H9 (cell line): ENCODE measurements around the gene BCAT1. TPM values are rescaled to one million over a fixed set of nuclear protein-coding genes. Genes with fewer than 3 reads are reported as not detected.

Experiments used
- DNase-seq: peaks from one replicate; pipeline ENCODE4 v3.0.0-alpha.2; 2017
- H2AFZ ChIP-seq: one replicate; pipeline ENCODE4 v1.6.1; 2013; ENCODE audit warnings: mild to moderate bottlenecking, low read length, control low read depth, moderate library complexity
- H2AK5ac ChIP-seq: 2 replicates; pipeline ENCODE4 v1.6.1; 2013; ENCODE audit warnings: low read length, control low read depth, mixed read lengths; ENCODE audit not compliant: insufficient read length
- H2BK120ac ChIP-seq: one replicate; pipeline ENCODE4 v1.6.1; 2013; ENCODE audit warnings: low read depth, mild to moderate bottlenecking, low read length, control low read depth, inconsistent platforms; ENCODE audit not compliant: poor library complexity, severe bottlenecking
- H2BK12ac ChIP-seq: 2 replicates; pipeline ENCODE4 v1.6.1; 2013; ENCODE audit warnings: low read length, control low read depth, mixed read lengths, low read depth; ENCODE audit not compliant: insufficient read length
- H2BK15ac ChIP-seq: 2 replicates; pipeline ENCODE4 v1.6.1; 2013; ENCODE audit warnings: low read depth, low read length, control low read depth
- H2BK20ac ChIP-seq: one replicate; pipeline ENCODE4 v1.6.1; 2013; ENCODE audit warnings: low read depth, mild to moderate bottlenecking, low read length, control low read depth, inconsistent platforms; ENCODE audit not compliant: poor library complexity, severe bottlenecking
- H2BK5ac ChIP-seq: 2 replicates; pipeline ENCODE4 v1.6.1; 2013; ENCODE audit warnings: low read length, control low read depth, mixed read lengths; ENCODE audit not compliant: insufficient read length
- H3K14ac ChIP-seq: 2 replicates; pipeline ENCODE4 v1.6.1; 2013; ENCODE audit warnings: low read length, control low read depth; ENCODE audit not compliant: insufficient read depth
- H3K18ac ChIP-seq: 2 replicates; pipeline ENCODE4 v1.6.1; 2013; ENCODE audit warnings: low read depth, mild to moderate bottlenecking, mixed read lengths, low read length, control low read depth; ENCODE audit not compliant: insufficient read length
- H3K23ac ChIP-seq: 2 replicates; pipeline ENCODE4 v1.6.1; 2013; ENCODE audit warnings: low read length, control low read depth, mixed read lengths, low read depth; ENCODE audit not compliant: insufficient read length
- H3K23me2 ChIP-seq: 2 replicates; pipeline ENCODE4 v1.6.1; 2013; ENCODE audit warnings: low read depth, mild to moderate bottlenecking, mixed read lengths, low read length, control low read depth; ENCODE audit not compliant: insufficient read length, poor library complexity, severe bottlenecking
- H3K27ac ChIP-seq: 2 replicates; pipeline ENCODE4 v1.5.1; 2013; ENCODE audit warnings: low read length, control low read depth, mixed read lengths, low read depth; ENCODE audit not compliant: insufficient read length
- H3K27me3 ChIP-seq: 2 replicates; pipeline ENCODE4 v1.6.1; 2013; ENCODE audit warnings: low read length, control low read depth, inconsistent platforms; ENCODE audit not compliant: insufficient read depth
- H3K4ac ChIP-seq: 2 replicates; pipeline ENCODE4 v1.6.1; 2013; ENCODE audit warnings: low read depth, mild to moderate bottlenecking, control low read depth, inconsistent platforms, low read length, moderate library complexity
- H3K4me1 ChIP-seq: 2 replicates; pipeline ENCODE4 v1.6.1; 2013; ENCODE audit warnings: low read length, control low read depth, inconsistent platforms; ENCODE audit not compliant: insufficient read depth
- H3K4me2 ChIP-seq: 2 replicates; pipeline ENCODE4 v1.6.1; 2013; ENCODE audit warnings: low read length, control low read depth, mixed read lengths; ENCODE audit not compliant: insufficient read length, insufficient read depth
- H3K56ac ChIP-seq: 2 replicates; pipeline ENCODE4 v1.6.1; 2013; ENCODE audit warnings: low read depth, mild to moderate bottlenecking, mixed read lengths, low read length, control low read depth; ENCODE audit not compliant: insufficient read length
- H3K79me1 ChIP-seq: 2 replicates; pipeline ENCODE4 v1.6.1; 2013; ENCODE audit warnings: low read depth, mild to moderate bottlenecking, moderate library complexity, low read length, control low read depth, inconsistent platforms; ENCODE audit not compliant: insufficient read depth, poor library complexity, severe bottlenecking
- H3K79me2 ChIP-seq: 2 replicates; pipeline ENCODE4 v1.6.1; 2013; ENCODE audit warnings: low read length, control low read depth, inconsistent platforms; ENCODE audit not compliant: insufficient read depth
- H3K9ac ChIP-seq: 2 replicates; pipeline ENCODE4 v1.6.1; 2013; ENCODE audit warnings: low read length, control low read depth, mixed read lengths; ENCODE audit not compliant: insufficient read length; ENCODE audit errors: extremely low read depth
- H3K9me3 ChIP-seq: one replicate; pipeline ENCODE4 v1.6.1; 2013; ENCODE audit warnings: low read depth, low read length, inconsistent platforms; ENCODE audit not compliant: control insufficient read depth
- H3T11ph ChIP-seq: one replicate; pipeline ENCODE4 v1.6.1; 2013; ENCODE audit warnings: mild to moderate bottlenecking, low read length, control low read depth, inconsistent platforms
- H4K20me1 ChIP-seq: one replicate; pipeline ENCODE4 v1.6.1; 2013; ENCODE audit not compliant: control insufficient read depth, insufficient read length, insufficient read depth
- H4K5ac ChIP-seq: 2 replicates; pipeline ENCODE4 v1.6.1; 2013; ENCODE audit warnings: low read depth, mild to moderate bottlenecking, mixed read lengths, low read length, control low read depth; ENCODE audit not compliant: insufficient read length
- H4K8ac ChIP-seq: replicated peaks from 2 replicates; pipeline ENCODE4 v1.6.1; 2013; ENCODE audit warnings: low read length, control low read depth, mixed read lengths, low read depth; ENCODE audit not compliant: insufficient read length
- H4K91ac ChIP-seq: 2 replicates; pipeline ENCODE4 v1.6.1; 2013; ENCODE audit warnings: low read depth, mild to moderate bottlenecking, moderate library complexity, mixed read lengths, low read length, control low read depth; ENCODE audit not compliant: insufficient read length
- H3K27ac Mint-ChIP-seq, 3 experiments: 2 replicates in 2 of 3; 3 replicates in 1 of 3; pipeline ENCODE4 v1.8.0; 2020 to 2021; ENCODE audit warnings: mixed read lengths in 3 of 3, mild to moderate bottlenecking in 1 of 3, moderate library complexity in 1 of 3
- H3K27me3 Mint-ChIP-seq: 2 replicates; pipeline ENCODE4 v1.8.0; 2021; ENCODE audit warnings: low read depth, mild to moderate bottlenecking, moderate library complexity, mixed read lengths
- H3K36me3 Mint-ChIP-seq, 3 experiments: 2 replicates in 2 of 3; 3 replicates in 1 of 3; pipeline ENCODE4 v1.8.0; 2020 to 2021; ENCODE audit warnings: low read depth in 3 of 3, mixed read lengths in 3 of 3; ENCODE audit not compliant: insufficient read depth in 1 of 3
- H3K4me1 Mint-ChIP-seq, 2 experiments: 2 replicates each; pipeline ENCODE4 v1.8.0; 2020; ENCODE audit warnings: mixed read lengths in 2 of 2
- H3K4me3 Mint-ChIP-seq, 2 experiments: 2 replicates in 1 of 2; 3 replicates in 1 of 2; pipeline ENCODE4 v1.8.0; 2020 to 2021; ENCODE audit warnings: mild to moderate bottlenecking in 2 of 2, mixed read lengths in 2 of 2, moderate library complexity in 1 of 2
- H3K9me3 Mint-ChIP-seq, 2 experiments: 2 replicates in 1 of 2; 3 replicates in 1 of 2; pipeline ENCODE4 v1.8.0; 2020; ENCODE audit warnings: mild to moderate bottlenecking in 2 of 2, mixed read lengths in 2 of 2, moderate library complexity in 1 of 2
- CTCF ChIP-seq: fragments of 200-600 bp; sonication (generic); conservative IDR thresholded peaks from 3 replicates; pipeline ENCODE4 v1.8.0; 2021; ENCODE audit warnings: antibody characterized with exemption, mild to moderate bottlenecking
- WGBS: extraction: QIAGEN DNeasy Blood & Tissue Kit; methylation state at CpG from one replicate; pipeline ENCODE4 v1.1.7; 2013; ENCODE audit warnings: missing lambda C conversion rate, low lambda C conversion rate, mixed read lengths; ENCODE audit not compliant: insufficient read length; ENCODE audit errors: extremely low coverage; 5-methylcytosine and 5-hydroxymethylcytosine counted together
- total RNA-seq: library from RNA; stranded (reverse); gene quantifications from 2 replicates; pipeline ENCODE4 v1.2.1, GENCODE V29; 2021

The BCAT1 gene
- total RNA-seq, 1 experiment from 2014 or later = 244 TPM

GRCh38 chr12:24964342-24964741 is 15.4 kb upstream of the BCAT1 start:
- Histone ChIP-seq H2AK5ac (no peak overlapping the region), H3K79me2 (no peaks in the 10 kb centered on the region), H2AFZ (no peak overlapping the region), H3K4me1 (no peaks in the 10 kb centered on the region), H3K27ac (no peak overlapping the region), H4K20me1 (no peaks in the 10 kb centered on the region), H2BK12ac (no peak overlapping the region), H3T11ph (no peak overlapping the region), H3K9me3 (no peaks in the 10 kb centered on the region), H3K18ac (no peak overlapping the region), H3K4me2 (no peak overlapping the region), H3K23ac (no peak overlapping the region), H4K5ac (no peak overlapping the region), H3K56ac (no peak overlapping the region), H2BK20ac (no peak overlapping the region), H3K27me3 (no peaks in the 10 kb centered on the region), H2BK120ac (no peak overlapping the region), H4K8ac (no peak overlapping the region), H3K9ac (no peak overlapping the region), H2BK15ac (no peak overlapping the region), H4K91ac (no peak overlapping the region), H3K79me1 (no peaks in the 10 kb centered on the region), H3K14ac (no peak overlapping the region), H3K23me2 (no peaks in the 10 kb centered on the region), H3K4ac (no peak overlapping the region), H2BK5ac (no peak overlapping the region)
- Mint-ChIP-seq H3K4me3 (no peak overlapping the region), H3K9me3 (peaks cover 5 to 13% of the 10 kb centered on the region in 2 experiments), H3K27me3 (no peaks in the 10 kb centered on the region), H3K4me1 (peaks cover 18 to 24% of the 10 kb centered on the region in 2 experiments), H3K36me3 (peaks cover 0 to 11% (median 4%) of the 10 kb centered on the region in 3 experiments; a peak in 5 of 7 replicates), H3K27ac (no peak overlapping the region)
- no CpG with 5 or more reads among the region's 1 CpG for WGBS
- TF ChIP-seq CTCF = no peak
- DNase-seq = no peak
